Esophagus mucosa (tissue), 1 donor: ENCODE results near the gene YPEL4. TPM values are rescaled to one million over a fixed set of nuclear protein-coding genes. Genes with fewer than 3 reads are reported as not detected.
"Not testable (repeated sequence)": the region's sequence is repeated elsewhere in the genome, so short reads cannot be mapped to it uniquely, and the experiment has no call there.

Experiments
- ATAC-seq: fragments of 200-7000 bp; cut with Tn5 transposase; one replicate; pipeline ENCODE4 v1.9.1; 2020
- total RNA-seq: library from RNA; stranded (reverse); gene quantifications from one replicate; pipeline ENCODE4 v1.2.4, GENCODE V29; 2023
- donor health status: DM: yes; HTN: yes; CAD: no.

Gene YPEL4, protein sequence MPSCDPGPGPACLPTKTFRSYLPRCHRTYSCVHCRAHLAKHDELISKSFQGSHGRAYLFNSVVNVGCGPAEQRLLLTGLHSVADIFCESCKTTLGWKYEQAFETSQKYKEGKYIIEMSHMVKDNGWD
- not detected for total RNA-seq

DNA sequence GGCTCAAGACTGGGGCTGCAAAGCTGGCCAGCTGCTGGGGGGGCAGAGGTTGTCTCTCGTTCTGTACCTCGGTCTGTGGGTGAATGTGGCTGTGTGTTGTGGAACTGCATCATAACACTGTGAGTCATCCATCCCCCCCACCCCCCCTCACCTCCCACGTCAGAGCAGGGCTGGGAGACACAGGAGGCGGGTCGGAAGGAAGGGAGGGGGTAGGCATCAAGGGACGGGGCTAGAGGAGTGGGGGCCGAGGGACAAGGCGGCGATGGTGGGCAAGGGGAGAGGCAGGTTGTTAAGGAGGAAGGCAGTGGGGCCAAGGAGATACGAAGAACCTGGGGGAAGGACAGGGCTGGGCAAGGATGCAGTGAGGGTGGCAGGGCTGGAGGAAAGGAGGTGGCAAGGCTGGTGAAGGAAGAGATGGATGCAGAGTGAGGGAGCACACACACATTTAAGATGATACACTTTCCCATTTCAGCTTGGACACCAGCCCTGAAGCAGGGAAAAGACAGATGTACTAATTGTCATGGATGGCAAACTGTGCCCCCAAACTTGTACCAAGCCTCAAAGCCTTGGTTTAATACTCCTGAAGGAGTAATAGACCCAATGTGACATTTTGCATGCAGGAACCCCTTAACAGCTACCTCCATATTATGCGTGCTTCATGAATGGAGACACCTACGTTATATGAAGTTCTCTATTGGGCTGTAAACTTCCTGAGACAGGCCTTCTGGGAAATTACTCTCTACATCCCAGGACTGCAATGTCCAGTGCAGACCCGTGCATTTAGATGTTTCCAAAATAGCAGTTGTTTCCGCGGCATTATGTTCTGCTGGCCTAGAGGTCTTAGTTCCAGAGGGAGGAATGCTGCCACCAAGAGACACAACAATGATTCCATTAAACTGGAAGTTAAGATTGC, at the start of gene YPEL4:
TSS of gene YPEL4 (minus strand) at position 87 of the 913 bp plus-strand sequence. CDS start 2,805 bp downstream, outside the sequence.
- peak; percentile 43 for ATAC-seq

DNA sequence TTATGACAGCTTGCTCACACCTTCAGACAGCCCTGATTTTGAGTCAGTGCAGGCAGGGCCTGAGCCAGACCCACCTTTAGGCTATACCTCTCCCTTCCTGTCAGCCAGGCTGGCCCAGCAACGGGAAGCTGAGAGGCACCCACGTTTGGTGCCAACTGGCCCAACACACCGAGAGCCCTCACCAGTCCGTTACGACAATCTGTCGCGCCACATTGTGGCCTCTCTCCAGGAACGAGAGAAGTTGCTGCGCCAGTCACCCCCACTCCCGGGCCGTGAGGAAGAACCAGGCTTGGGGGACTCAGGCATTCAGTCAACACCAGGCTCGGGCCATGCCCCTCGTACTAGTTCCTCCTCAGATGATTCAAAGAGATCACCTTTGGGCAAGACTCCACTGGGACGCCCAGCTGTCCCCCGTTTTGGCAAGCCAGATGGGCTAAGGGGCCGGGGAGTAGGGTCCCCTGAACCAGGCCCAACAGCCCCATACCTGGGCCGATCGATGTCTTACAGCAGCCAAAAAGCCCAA, 49.2 kb upstream of the YPEL4 start:
- ATAC-seq: peak; percentile 51

DNA sequence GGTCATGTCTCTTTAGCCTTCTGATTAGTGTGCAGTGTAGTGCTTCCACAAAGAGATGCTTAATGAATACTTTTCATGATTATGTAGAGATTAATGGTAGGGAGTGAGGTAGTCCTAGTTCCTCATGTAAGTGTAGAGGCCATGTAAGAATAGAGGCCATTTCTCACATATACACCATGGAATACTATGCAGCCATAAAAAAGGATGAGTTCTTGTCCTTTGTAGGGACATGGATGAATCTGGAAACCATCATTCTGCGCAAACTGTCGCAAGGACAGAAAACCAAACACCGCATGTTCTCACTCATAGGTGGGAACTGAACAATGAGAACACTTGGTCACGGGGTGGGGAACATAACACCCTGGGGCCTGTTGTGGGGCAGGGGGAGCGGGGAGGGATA, 40.8 kb upstream of the YPEL4 start:
- ATAC-seq: not testable (repeated sequence)

DNA sequence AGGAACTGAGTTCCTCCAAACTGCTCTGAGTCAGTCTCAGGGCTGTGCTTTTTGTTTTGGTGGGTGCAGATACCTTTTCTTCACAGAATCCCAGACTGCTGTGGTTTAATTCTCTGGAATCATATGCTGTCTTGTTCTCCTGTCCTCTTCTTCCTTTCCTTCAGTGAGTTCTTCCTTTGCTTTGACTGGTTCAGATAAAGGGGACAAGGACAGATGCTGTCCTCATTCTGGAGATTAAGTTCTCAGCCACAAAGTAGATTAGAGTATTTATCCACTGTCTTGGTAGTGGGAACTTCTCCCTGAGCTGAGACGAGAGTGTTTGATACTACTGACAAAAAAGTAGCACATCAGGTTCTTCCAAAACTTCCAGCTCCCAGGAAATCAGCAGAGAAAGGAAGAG, 31.5 kb upstream of the YPEL4 start:
- ATAC-seq: no peak

DNA sequence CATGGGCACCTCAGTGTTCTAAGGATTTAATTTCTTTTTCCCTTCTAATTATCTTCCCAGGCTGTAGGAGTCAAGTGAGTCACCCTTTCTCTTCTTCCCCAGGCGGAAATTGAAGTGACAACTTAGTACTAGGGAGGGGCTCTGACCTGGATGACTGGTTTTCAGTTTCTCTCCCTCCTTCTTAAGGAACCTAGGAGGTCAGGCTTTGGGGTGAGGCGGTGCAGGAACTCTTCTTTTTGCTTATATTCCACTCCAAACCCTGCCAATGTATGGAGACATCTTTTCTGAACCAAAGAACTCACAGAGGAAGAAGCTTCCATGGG, 30.8 kb upstream of the YPEL4 start:
- ATAC-seq: peak; percentile 88

DNA sequence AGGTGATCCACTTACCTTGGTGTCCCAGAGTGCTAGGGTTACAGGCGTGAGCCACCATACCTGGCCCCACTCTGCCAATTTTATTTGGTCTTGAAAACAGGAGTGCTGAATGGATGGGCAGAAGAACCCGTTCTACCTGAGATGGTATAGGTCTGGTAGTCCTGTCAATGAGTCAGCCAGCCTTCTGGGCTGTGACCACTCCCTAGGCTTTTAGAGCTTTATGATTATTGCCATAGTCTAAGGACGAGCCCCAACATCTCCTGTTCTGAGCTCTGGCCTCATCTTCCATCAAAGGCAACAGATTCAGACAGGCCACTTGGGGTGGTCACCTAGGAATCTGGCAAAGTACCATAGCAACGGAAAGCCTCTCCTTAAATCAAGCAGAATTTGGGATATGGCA, 29.7 kb upstream of the YPEL4 start:
- ATAC-seq: peak; percentile 96

DNA sequence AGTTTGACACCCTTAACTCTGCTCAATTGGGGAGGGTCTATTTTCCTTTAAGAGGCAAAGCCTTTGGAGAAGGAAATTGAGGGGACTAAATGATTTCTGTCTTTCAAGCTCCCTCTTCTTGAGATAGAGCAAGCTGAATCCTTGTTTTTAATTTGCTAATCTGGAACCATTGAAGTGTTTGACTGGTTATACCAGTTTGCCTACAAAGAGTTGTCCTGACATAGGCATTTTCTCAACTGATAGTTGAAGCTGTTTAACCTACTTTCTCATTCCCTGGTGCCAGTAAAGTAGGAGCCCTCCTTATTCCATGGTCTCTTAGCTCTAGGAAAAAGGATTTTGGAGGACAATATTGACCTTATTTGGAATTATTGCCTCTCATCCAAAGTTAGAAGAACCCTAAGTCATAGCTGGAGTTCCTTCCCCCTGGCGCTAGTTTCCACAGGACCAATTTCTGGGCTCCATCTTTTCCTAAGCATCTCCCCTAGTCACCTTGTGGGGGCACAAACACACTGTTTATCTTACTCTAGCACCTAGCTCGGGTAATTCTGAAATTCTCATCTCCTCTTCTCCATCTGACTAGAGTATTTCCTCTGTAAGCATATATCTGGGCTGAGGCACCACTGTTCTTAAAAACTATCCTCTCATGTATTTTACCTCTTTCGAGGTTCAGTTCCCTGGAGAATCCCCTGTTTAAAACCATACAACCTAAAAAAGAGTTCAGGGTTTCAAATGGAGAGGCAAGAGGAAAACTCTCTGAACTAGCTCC, 25.6 kb upstream of the YPEL4 start:
- peak; percentile 32 for ATAC-seq

DNA sequence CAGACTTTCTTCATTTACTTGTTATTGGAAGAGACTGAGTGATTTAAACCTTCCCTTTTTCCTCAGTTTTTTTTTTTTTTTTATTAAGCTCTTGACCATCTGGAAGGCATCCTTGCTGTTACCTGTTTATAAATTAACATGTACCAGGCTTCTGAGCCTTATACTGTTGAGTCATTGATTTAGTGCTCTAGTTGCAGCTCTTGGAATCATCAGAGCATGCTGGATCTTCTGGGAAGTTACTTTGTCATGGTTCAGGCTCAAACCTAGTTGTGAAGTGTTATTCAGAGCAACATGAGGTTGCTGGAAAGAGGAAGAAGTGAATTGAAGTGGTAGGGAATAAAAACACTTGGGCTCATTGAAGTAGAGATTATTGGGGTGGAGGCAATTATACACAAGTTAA, 24.5 kb upstream of the YPEL4 start:
- peak; percentile 69 for ATAC-seq

DNA sequence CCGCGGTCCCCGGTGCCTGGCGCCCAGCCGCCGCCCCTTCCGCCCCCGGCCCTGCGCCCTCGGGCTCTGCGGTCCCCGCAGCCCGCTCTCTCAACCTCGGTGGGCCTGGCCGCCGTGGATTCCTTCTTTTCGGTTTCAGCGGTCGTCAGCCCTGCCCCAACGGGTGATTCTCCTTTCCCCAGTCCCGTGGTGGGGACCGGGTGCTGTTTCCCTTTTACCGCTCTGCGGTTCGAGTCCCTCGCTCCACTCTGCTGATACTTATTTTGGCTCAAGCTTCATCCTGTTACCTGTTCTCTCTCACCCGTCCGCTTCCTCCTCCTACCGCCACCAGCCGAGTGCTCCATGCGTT, 18.7 kb upstream of the YPEL4 start:
- ATAC-seq: peak; percentile 3

DNA sequence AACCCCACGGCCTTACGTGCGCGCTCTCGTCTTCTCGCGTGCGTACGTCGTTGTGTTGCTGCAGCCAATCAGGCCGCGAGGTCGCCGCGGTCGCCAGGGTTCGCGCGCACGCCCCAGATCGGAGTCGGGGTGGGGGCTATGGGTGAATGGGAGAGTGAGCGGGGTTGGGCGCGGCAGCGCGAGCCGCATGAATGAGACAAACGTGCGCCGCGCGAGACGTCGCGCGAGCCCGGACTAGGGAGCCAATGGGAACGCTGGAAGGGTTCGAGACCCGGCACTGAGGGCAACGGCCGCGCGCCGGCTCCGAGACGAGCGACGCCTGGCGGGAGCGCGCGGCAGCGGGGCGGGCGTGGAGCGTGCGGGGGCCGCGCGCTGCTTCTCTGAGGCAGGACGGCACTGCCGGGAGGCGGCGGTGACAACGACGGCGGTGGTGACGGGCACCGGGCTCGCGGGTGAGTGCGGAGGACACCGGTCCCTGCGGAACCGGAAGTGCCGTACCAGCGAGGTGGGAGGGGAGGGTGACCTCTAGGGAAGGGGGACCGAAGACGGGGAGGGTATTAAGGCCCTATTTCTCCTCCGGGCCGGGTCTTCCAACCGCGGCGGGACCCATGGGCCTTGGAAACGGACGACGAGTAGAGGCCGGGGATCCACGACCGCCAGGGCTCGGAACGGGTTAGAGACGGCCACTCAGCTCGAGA, 18.2 kb upstream of the YPEL4 start, which contains the start of gene ZDHHC5:
TSS of gene ZDHHC5 (plus strand) at position 379 of the 698 bp plus-strand sequence. CDS start 4,977 bp downstream, outside the sequence.
- peak; percentile 93 for ATAC-seq

DNA sequence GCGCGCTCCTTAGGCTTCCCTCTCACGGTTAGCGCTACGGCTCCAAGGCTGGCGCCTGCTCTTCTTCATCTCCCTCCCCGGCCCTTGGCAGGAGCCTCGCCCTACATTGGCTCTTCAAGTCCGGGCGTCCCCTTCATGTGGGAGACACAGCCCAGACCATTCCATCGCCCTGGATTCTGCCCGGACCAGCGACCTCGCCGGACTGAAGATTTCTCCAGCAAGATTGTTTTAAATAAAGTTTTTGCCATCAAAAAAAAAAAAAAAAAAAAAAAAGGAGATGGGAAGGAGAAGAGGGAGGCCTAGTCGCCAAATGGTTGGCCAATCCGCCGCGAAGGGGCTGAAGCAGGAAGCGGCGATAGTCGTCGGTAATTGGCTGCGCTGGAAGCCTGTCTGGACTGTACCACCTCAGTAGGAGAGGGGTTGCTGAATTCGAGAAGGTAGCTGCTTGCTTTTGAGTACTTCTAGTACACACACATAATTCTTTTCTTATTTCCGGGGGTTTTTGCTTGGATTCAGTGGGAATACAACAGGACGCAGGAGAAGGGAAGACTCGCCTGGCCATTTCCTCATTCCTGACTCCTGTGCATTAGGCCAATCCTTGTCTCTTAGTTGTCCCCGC, 17.5 kb upstream of the YPEL4 start:
- ATAC-seq: peak; percentile 86

DNA sequence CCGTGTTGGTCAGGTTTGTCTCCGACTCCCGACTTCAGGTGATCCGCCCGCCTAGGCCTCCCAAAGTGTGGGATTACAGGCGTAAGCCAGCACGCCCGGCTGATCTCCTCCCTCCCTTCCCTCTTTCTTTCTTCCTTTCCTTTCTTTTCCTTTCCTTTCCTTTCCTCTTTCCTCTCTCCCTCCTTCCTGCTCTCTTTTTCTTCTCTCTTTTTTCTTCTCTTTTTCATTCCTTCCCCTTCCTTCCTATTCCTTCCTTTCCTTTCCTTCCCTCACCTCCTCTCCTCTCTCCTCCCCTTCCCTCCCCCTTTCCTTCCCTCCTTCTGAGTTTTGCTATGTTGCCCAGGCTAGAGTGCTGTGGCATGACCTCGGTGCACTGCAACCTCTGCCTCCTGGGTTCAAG, 14.3 kb upstream of the YPEL4 start:
- ATAC-seq: no peak

DNA sequence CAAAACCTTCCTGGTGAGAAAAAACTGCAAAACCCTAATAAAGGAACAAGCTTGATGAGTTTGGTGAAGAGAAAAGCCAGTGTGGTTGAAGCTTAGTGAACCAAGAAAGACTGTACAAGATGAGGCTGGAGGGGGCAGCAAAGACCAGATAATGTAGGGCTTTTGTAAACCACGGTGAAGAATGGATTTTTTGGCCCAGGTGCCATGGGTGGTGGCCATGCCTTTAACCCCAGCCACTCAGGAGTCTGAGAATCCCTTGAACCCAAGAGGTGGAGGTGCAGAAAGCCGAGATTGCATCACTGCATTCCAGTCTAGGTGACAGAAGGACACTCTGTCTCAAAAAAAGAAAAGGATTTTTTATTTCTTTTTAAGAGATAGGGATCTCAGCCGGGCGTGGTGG, 13.2 kb upstream of the YPEL4 start:
- ATAC-seq: peak; percentile 34

DNA sequence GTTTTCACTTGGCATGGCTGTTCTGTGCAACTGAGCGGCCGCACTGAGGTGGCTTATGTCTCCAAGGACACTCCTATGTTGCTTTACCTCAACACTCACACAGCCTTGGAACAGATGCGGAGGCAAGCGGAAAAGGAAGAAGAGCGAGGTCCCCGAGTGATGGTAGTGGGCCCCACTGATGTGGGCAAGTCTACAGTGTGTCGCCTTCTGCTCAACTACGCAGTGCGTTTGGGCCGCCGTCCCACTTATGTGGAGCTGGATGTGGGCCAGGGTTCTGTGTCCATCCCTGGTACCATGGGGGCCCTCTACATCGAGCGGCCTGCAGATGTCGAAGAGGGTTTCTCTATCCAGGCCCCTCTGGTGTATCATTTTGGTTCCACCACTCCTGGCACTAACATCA, 10.0 kb upstream of the YPEL4 start:
- no peak for ATAC-seq

DNA sequence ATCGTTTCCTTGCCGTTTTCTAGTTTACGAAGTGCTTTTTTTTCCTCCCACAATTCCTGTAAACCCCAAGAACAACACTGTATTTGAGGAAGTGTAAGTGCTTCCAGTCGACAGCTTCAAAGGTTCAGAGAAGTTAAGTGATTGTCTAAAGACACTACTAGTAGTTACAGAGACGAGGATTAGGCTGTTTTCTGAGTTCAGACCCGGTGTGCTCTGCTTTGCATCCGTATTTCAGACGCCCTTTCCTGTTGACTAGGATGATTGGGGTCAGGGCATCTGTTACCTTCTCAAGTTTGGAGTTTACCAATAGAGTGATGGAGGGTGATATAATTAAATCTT, 8.3 kb upstream of the YPEL4 start:
- ATAC-seq: no peak

DNA sequence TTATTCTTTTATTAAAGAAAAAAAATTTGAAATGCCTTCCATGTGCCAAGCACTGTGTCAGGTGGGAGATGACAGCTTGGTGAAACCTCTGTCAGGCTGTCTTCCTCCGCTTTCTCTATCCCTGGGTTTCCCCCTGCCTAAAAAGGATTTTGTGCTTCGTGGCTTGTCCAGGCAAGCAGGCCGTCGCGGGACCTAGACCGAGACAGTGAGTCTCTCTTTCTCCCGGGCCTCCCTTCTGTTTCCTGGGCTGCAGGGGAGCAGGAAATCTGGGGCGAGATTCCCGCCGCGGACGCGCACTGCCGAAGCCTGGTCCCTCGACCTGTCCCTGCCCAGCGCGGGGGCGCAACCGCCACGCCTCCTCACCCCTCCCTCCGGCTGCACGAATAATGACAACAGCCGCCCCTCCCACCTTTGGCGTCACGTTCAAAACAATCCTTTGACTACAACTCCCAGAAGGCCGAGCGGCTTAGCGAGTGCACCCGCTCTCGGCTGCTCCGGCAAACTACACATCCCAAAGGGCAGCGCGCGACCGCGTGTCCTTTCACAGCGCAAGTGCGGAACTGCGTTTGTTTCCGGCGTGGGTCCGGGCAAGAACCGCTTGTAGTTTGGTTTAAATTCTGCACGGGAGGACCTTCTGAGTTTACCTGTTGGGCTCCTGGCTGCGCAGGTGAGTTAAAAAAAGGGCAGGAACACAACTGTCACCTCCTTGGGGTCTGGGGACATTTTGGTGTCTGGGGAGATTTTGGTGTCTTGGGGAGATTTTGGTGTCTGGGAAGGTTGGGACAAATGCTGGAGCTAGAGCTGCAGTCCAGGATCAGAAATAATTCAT, 7.7 kb upstream of the YPEL4 start, which contains the start of gene CLP1:
TSS of gene CLP1 (plus strand) at position 569 of the 829 bp plus-strand sequence. CDS start 1,715 bp downstream, outside the sequence.
- peak; percentile 98 for ATAC-seq

DNA sequence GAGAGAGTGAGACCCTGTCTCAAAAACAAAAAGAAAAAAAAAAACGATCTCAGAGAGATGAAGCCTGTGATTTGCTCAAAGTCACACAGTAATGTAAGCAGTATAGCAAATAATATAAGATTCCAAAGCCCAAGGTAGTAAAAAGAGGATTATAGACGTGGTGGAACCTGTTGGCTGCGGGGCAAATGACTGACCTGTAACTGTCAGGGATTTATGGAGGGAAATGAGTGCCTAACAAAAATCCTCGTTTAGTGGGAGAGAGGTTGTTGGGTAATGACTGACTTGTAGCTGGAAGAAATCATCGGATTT, 7.1 kb upstream of the YPEL4 start:
- peak; percentile 6 for ATAC-seq

DNA sequence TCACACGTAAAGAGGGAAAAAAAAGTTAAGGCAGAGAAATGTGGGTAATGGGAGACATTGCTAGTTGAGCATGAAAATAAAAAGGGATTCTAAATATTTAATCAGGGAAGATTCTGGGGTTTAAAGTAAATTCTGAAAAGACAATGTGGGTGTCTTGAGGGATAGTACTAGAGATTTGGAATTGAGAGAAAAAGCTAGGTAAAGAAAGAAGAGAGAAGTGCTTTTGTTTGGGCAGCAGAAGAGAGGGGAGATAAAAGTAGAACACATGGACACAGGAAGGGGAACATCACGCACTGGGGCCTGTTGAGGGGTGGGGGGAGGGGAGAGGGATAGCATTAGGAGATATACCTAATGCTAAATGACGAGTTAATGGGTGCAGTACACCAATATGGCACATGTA, 3.5 kb upstream of the YPEL4 start:
- ATAC-seq: no peak

DNA sequence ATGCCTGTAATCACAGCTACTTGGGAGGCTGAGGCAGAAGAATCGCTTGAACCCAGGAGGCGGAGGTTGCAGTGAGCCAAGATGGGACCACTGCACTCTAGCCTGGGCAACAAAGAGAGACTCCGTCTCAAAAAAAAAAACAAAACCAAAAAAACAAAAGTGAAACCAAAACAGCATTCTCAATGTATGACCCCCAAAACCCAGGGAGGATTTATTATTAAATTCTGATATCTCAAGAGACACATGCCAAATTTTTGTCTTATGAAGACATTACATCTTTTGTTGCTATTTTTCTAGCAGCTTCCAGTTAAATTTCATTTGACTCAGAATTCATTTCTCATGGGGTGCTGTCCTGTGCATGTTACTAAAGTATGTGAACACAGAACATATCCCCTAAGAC, 3.0 kb upstream of the YPEL4 start:
- no peak for ATAC-seq

DNA sequence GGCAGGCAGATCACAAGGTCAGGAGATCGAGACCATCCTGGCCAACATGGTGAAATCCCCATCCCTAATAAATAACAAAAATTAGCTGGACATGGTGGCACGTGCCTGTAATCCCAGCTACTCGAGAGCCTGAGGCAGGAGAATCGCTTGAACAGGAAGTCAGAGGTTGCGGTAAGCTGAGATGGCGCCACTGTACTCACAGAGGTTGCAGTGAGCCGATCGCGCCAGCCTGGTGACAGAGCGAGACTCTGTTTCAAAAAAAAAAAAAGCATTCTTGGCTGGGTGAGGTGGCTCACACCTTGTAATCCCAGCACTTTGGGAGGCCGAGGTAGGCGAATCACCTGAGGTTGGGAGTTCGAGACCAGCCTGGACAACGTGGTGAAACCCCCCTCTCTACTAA, 2.5 kb upstream of the YPEL4 start:
- ATAC-seq: not testable (repeated sequence)

DNA sequence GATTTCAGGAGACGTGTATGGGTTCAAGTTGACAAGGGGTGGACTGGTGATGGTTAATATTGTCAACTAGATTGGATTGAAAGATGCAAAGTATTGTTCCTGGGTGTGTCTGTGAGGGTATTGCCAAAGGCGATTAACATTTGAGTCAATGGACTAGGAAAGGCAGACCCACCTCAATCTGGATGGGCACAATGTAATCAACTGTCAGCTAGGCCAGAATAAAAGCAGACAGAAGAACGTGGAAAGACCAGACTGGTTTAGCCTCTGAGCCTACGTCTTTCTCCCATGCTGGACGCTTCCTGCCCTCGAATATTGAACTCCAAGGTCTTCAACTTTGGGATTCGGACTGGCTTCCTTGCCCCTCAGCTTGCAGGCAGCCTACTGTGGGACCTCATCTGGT, 1.7 kb upstream of the YPEL4 start:
- ATAC-seq: no peak

DNA sequence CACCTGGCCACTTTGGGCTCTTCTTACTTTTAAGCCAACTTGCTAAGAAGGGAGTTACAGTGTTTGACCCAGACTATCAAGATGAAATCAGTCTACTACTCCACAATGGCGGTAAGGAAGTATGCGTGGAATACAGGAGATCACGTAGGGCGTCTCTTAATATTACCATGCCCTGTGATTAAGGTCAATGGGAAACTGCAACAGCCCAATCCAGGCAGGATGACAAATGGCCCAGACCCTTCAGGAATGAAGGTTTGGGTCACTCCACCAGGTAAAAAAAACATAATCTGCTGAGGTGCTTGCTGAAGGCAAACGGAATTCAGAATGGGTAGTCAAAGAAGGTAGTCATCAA, 1.0 kb upstream of the YPEL4 start:
- no peak for ATAC-seq
